DOHH2 (cell line): ENCODE measurements around the gene PPM1H.

Experiments used
- H3F3A ChIP-seq: fragments of 200-600 bp; sonication (generic), shearing (Covaris generic); 2 replicates; pipeline ENCODE4 v1.6.0; 2016; ENCODE audit warnings: antibody characterized with exemption, mild to moderate bottlenecking; ENCODE audit not compliant: control insufficient read depth, insufficient read depth
- H3K27ac ChIP-seq: fragments of 200-600 bp; sonication (generic); 2 replicates; pipeline ENCODE4 v1.5.1; 2014; ENCODE audit warnings: low read depth, mild to moderate bottlenecking, low read length, moderate library complexity
- H3K27me3 ChIP-seq: fragments of 200-600 bp; sonication (generic); 2 replicates; pipeline ENCODE4 v1.6.1; 2014; ENCODE audit warnings: mild to moderate bottlenecking, low read length, mixed read lengths; ENCODE audit not compliant: control insufficient read depth
- H3K36me3 ChIP-seq: fragments of 200-600 bp; sonication (generic); 2 replicates; pipeline ENCODE4 v1.6.1; 2014; ENCODE audit warnings: mild to moderate bottlenecking, low read length, moderate library complexity, mixed read lengths; ENCODE audit not compliant: control insufficient read depth
- H3K4me1 ChIP-seq: fragments of 200-600 bp; sonication (generic); 2 replicates; pipeline ENCODE4 v1.6.1; 2014; ENCODE audit warnings: mild to moderate bottlenecking, low read length, mixed read lengths; ENCODE audit not compliant: control insufficient read depth
- H3K4me2 ChIP-seq: fragments of 200-600 bp; sonication (generic); 2 replicates; pipeline ENCODE4 v1.6.0; 2014; ENCODE audit warnings: mild to moderate bottlenecking, low read length, moderate library complexity
- H3K4me3 ChIP-seq: fragments of 200-600 bp; sonication (generic); 2 replicates; pipeline ENCODE4 v1.5.1; 2014; ENCODE audit warnings: mild to moderate bottlenecking, low read length, mixed read lengths
- H3K79me2 ChIP-seq: fragments of 200-600 bp; sonication (generic); 2 replicates; pipeline ENCODE4 v1.6.1; 2014; ENCODE audit warnings: mild to moderate bottlenecking, low read length, mixed read lengths; ENCODE audit not compliant: control insufficient read depth
- H3K9me2 ChIP-seq: fragments of 200-600 bp; sonication (generic); replicated peaks from 2 replicates; pipeline ENCODE4 v1.6.1; 2014; ENCODE audit warnings: mild to moderate bottlenecking, low read length, mixed read lengths; ENCODE audit not compliant: control insufficient read depth
- H3K9me3 ChIP-seq: fragments of 200-600 bp; sonication (generic); 2 replicates; pipeline ENCODE4 v1.6.1; 2014; ENCODE audit warnings: antibody characterized with exemption, low read length, mixed read lengths; ENCODE audit not compliant: control insufficient read depth, insufficient read depth
- H4K20me1 ChIP-seq: fragments of 200-600 bp; sonication (generic); 2 replicates; pipeline ENCODE4 v1.6.0; 2014; ENCODE audit warnings: low read depth, mild to moderate bottlenecking, antibody characterized with exemption, low read length, moderate library complexity; ENCODE audit not compliant: control insufficient read depth, insufficient read depth
- CTCF ChIP-seq: fragments of 200-600 bp; sonication (generic); IDR thresholded peaks from one replicate; pipeline ENCODE4 v1.5.1; 2014; ENCODE audit warnings: antibody characterized with exemption, mild to moderate bottlenecking, low read depth, low read length; ENCODE audit not compliant: poor library complexity, severe bottlenecking
- EZH2phosphoT487 ChIP-seq: fragments of 200-600 bp; sonication (generic); IDR thresholded peaks from 2 replicates; pipeline ENCODE4 v1.6.1; 2017; ENCODE audit warnings: borderline replicate concordance, mild to moderate bottlenecking, antibody characterized with exemption, low read length, moderate library complexity, mixed read lengths

The PPM1H gene

GRCh38 chr12:62640910-62641448, 294.0 kb downstream of the PPM1H start:
- TF ChIP-seq EZH2phosphoT487 (no peak), CTCF (no peak)
- Histone ChIP-seq H3K9me2 (no peaks in the 10 kb centered on the region), H3K4me2 (no peak overlapping the region), H3K4me1 (no peaks in the 10 kb centered on the region), H3K36me3 (no peaks in the 10 kb centered on the region), H3K27me3 (0 out of 2 replicates have a peak, but pooled peaks cover 6% of the 10 kb centered on the region), H3K4me3 (no peak overlapping the region), H3K79me2 (no peaks in the 10 kb centered on the region), H4K20me1 (no peaks in the 10 kb centered on the region), H3F3A (no peaks in the 10 kb centered on the region), H3K9me3 (no peaks in the 10 kb centered on the region), H3K27ac (no peak overlapping the region)

GRCh38 chr12:62637679-62638078, 297.3 kb downstream of the PPM1H start:
- H3K36me3 ChIP-seq: no peaks in the 10 kb centered on the region
- no peak overlapping the region for H3K4me2 ChIP-seq
- no peaks in the 10 kb centered on the region for H3F3A ChIP-seq
- H3K27me3 ChIP-seq: peaks cover 24% of the 10 kb centered on the region
- H3K79me2 ChIP-seq: no peaks in the 10 kb centered on the region
- no peaks in the 10 kb centered on the region for H3K4me1 ChIP-seq
- H3K27ac ChIP-seq: no peak overlapping the region
- no peak overlapping the region for H3K4me3 ChIP-seq
- H3K9me3 ChIP-seq: no peaks in the 10 kb centered on the region
- TF ChIP-seq CTCF (no peak), EZH2phosphoT487 (no peak)
- H4K20me1 ChIP-seq: no peaks in the 10 kb centered on the region
- H3K9me2 ChIP-seq: no peaks in the 10 kb centered on the region

- Histone ChIP-seq H3K4me2 (no peak overlapping the region), H3K27me3 (peaks cover 40% of the 10 kb centered on the region), H3K36me3 (no peaks in the 10 kb centered on the region), H3K9me3 (no peaks in the 10 kb centered on the region), H3K4me3 (no peak overlapping the region), H3K9me2 (no peaks in the 10 kb centered on the region), H3K4me1 (peaks cover 9% of the 10 kb centered on the region), H3F3A (no peaks in the 10 kb centered on the region), H4K20me1 (no peaks in the 10 kb centered on the region), H3K79me2 (no peaks in the 10 kb centered on the region), H3K27ac (no peak overlapping the region)
- no peak for TF ChIP-seq EZH2phosphoT487
- TF ChIP-seq CTCF: no peak
Observed at GRCh38 chr12:62635649-62636048, 299.3 kb downstream of the PPM1H start.
